ENCODE measurements around the gene CPNE4.

- TF ChIP-seq POLR2AphosphoS5 (IDR thresholded peaks at IDR 0.05; ENCODE audit: control insufficient read depth, insufficient read depth, low read depth, low read length) = no peak
- no peak for TF ChIP-seq CTCF (IDR thresholded peaks at IDR 0.05 in 2 of 3, conservative IDR thresholded peaks at IDR 0.05 in 1 of 3; ENCODE audit: insufficient read depth in 2 of 3, low read depth in 1 of 3, low read length in 3 of 3)
- TF ChIP-seq JUNB (CRISPR knock-in tag; conservative IDR thresholded peaks at IDR 0.05) = no peak
- TF ChIP-seq, protein P1, sequence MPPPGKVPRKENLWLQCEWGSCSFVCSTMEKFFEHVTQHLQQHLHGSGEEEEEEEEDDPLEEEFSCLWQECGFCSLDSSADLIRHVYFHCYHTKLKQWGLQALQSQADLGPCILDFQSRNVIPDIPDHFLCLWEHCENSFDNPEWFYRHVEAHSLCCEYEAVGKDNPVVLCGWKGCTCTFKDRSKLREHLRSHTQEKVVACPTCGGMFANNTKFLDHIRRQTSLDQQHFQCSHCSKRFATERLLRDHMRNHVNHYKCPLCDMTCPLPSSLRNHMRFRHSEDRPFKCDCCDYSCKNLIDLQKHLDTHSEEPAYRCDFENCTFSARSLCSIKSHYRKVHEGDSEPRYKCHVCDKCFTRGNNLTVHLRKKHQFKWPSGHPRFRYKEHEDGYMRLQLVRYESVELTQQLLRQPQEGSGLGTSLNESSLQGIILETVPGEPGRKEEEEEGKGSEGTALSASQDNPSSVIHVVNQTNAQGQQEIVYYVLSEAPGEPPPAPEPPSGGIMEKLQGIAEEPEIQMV (tag; conservative IDR thresholded peaks at IDR 0.05; ENCODE audit: low read depth) = no peak
- TF ChIP-seq BRCA1 (IDR thresholded peaks at IDR 0.05) = no peak
- TF ChIP-seq BRCA1 (CRISPR knock-in tag; IDR thresholded peaks at IDR 0.05) = no peak
- no peak for TF ChIP-seq HNRNPH1 (optimal IDR thresholded peaks at IDR 0.05; ENCODE audit: low read depth, low read length)
- TF ChIP-seq ELF4 (CRISPR knock-in tag; IDR thresholded peaks at IDR 0.05) = no peak
- no peak for TF ChIP-seq HCFC1 (IDR thresholded peaks at IDR 0.05; ENCODE audit: low read depth, low read length)
- TF ChIP-seq HDAC2 (IDR thresholded peaks at IDR 0.05) = no peak
- TF ChIP-seq, protein P2, sequence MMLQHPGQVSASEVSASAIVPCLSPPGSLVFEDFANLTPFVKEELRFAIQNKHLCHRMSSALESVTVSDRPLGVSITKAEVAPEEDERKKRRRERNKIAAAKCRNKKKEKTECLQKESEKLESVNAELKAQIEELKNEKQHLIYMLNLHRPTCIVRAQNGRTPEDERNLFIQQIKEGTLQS (IDR thresholded peaks at IDR 0.05) = no peak
- TF ChIP-seq, protein P2 (CRISPR knock-in tag; conservative IDR thresholded peaks at IDR 0.05) = no peak
- TF ChIP-seq ZSCAN29 (IDR thresholded peaks at IDR 0.05) = no peak
- TF ChIP-seq ZBTB7A (IDR thresholded peaks at IDR 0.05; ENCODE audit: borderline replicate concordance, control insufficient read depth, low read depth, low read length) = no peak
Observed at GRCh38 chr3:131778526-131778925, 256.3 kb downstream of the CPNE4 start.

Data from K562 (cell line).